Stomach (tissue), 9 donors: ENCODE measurements around the gene ZFR2. TPM values are rescaled to one million over a fixed set of nuclear protein-coding genes. Genes with fewer than 3 reads are reported as not detected.

Experiments used
- DNase-seq, 2 donors: peaks; one replicate each; pipeline versions ENCODE4 v3.0.0 to v3.0.0-alpha.2; 2013 to 2019
- H3K27ac ChIP-seq, 5 donors: fragments of 200-600 bp in 4 of 5; sonication (generic) in 4 of 5; one replicate each; pipeline ENCODE4 v1.5.1; 2013 to 2019; ENCODE audit warnings: mild to moderate bottlenecking in 1 of 5, moderate library complexity in 1 of 5
- H3K27me3 ChIP-seq, 3 donors: fragments of 200-600 bp; sonication (generic); one replicate each; pipeline ENCODE4 v1.5.1; 2017 to 2019; ENCODE audit warnings: mixed run types in 1 of 3
- H3K36me3 ChIP-seq, 4 donors: fragments of 200-600 bp; sonication (generic); 1 replicate in 3 of 4; 2 replicates in 1 of 4; pipeline ENCODE4 v1.5.1; 2016 to 2019
- H3K4me1 ChIP-seq, 4 donors: fragments of 200-600 bp; sonication (generic); one replicate each; pipeline ENCODE4 v1.5.1; 2016 to 2019
- H3K4me3 ChIP-seq, 4 donors: fragments of 200-600 bp; sonication (generic) in 3 of 4; one replicate each; pipeline ENCODE4 v1.5.1; 2016 to 2019; ENCODE audit warnings: mild to moderate bottlenecking in 1 of 4
- H3K9me3 ChIP-seq, 4 donors: fragments of 200-600 bp; sonication (generic); one replicate each; pipeline ENCODE4 v1.5.1; 2016 to 2019
- EP300 ChIP-seq: sonication (generic); formaldehyde crosslinking; IDR thresholded peaks from one replicate; pipeline ENCODE4 v1.6.1; 2017; ENCODE audit warnings: antibody characterized with exemption
- POLR2A ChIP-seq, 4 donors: fragments of 450-650 bp; IDR thresholded peaks; one replicate each; pipeline ENCODE4 v1.6.1; 2016; ENCODE audit warnings: antibody characterized with exemption in 4 of 4, control low read depth in 2 of 4, mild to moderate bottlenecking in 1 of 4, moderate library complexity in 1 of 4
- POLR2AphosphoS5 ChIP-seq, 3 donors: sonication (generic); formaldehyde crosslinking; IDR thresholded peaks; one replicate each; pipeline ENCODE4 v1.6.1; 2016; ENCODE audit warnings: antibody characterized with exemption in 3 of 3
- WGBS, 5 donors: extraction: QIAGEN DNeasy Blood & Tissue Kit in 3 of 5; methylation state at CpG; one replicate each; pipeline versions ENCODE4 v1.1.5 to v1.1.7; 2013 to 2018; 5-methylcytosine and 5-hydroxymethylcytosine counted together
- intact Hi-C: fragments of 100-400 bp; cut with DNase I; formaldehyde crosslinking; loops from one replicate; pipeline ENCODE4 v1.15.1; 2023; ENCODE audit warnings: low total_unique reads
- polyA plus RNA-seq, 3 donors: library from polyadenylated mRNA; stranded (reverse); fragments of 200-250 nt; gene quantifications; one replicate each; pipeline ENCODE4 v1.2.3, GENCODE V29; 2013
- total RNA-seq, 5 donors: library from RNA; depleted of rRNA; stranded (reverse); fragments of >200 nt; gene quantifications; one replicate each; pipeline versions ENCODE4 v1.1.0 to v1.2.3, GENCODE V29; 2014 to 2016
- TF ChIP-seq, protein P1 (sequence below), 7 experiments: fragments of 450-650 bp in 4 of 7; fragments of 200-600 bp in 3 of 7; sonication (generic) in 3 of 7; IDR thresholded peaks; one replicate each; pipeline ENCODE4 v1.5.1; 2016 to 2019; ENCODE audit warnings: antibody characterized with exemption in 7 of 7, control low read depth in 2 of 7, mild to moderate bottlenecking in 1 of 7
- donor health status: healthy with polysubstance abuse.
- donor health status: Bipolar disorder and iron deficiency.
- donor health status: healthy.

ZFR2 gene
- total and polyA plus RNA-seq, 8 donors = 0.10 to 0.29 TPM; not detected in 6

DNA sequence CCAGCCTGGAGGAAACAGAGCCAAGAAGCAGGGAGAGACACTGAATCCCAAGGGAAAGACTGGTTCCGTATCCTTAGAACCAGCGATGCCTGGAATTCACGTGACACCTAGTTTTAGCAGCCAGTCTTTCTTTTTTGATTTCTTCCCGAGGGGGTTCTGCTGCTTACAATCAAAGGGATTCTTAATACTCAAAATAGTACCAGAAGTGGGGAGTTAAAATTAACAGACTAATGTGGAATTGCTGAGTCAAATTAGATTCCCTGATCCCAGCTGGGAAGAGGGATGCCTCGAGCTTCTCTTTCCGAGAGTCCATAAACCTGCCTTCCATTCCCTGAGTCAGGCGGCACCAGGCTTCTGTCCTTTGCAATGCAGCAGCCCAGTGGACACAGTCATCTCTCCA is 77.9 kb downstream of the ZFR2 start:
- peaks cover 0 to 7% (median 2%) of the 10 kb centered on the region in 4 donors for H3K4me1 ChIP-seq
- peaks cover 0 to 8% (median 5%) of the 10 kb centered on the region in 4 donors for H3K9me3 ChIP-seq
- DNase-seq = no peak
- H3K4me3 ChIP-seq = no peak overlapping the region
- intact Hi-C loops = no loop called here
- no peak for TF ChIP-seq POLR2AphosphoS5 (IDR thresholded peaks at IDR 0.05)
- no peak for TF ChIP-seq POLR2A (IDR thresholded peaks at IDR 0.05)
- no peak for TF ChIP-seq EP300
- TF ChIP-seq, protein P1, sequence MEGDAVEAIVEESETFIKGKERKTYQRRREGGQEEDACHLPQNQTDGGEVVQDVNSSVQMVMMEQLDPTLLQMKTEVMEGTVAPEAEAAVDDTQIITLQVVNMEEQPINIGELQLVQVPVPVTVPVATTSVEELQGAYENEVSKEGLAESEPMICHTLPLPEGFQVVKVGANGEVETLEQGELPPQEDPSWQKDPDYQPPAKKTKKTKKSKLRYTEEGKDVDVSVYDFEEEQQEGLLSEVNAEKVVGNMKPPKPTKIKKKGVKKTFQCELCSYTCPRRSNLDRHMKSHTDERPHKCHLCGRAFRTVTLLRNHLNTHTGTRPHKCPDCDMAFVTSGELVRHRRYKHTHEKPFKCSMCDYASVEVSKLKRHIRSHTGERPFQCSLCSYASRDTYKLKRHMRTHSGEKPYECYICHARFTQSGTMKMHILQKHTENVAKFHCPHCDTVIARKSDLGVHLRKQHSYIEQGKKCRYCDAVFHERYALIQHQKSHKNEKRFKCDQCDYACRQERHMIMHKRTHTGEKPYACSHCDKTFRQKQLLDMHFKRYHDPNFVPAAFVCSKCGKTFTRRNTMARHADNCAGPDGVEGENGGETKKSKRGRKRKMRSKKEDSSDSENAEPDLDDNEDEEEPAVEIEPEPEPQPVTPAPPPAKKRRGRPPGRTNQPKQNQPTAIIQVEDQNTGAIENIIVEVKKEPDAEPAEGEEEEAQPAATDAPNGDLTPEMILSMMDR (IDR thresholded peaks at IDR 0.05) = no peak
- 67 to 91% (median 80%) methylated on average over 7 of the region's 7 CpGs for WGBS, 5 donors
- no peak overlapping the region for H3K27ac ChIP-seq
- H3K36me3 ChIP-seq = no peaks in the 10 kb centered on the region
- H3K27me3 ChIP-seq = peaks cover under 1 to 32% (median 7%) of the 10 kb centered on the region in 3 donors

DNA sequence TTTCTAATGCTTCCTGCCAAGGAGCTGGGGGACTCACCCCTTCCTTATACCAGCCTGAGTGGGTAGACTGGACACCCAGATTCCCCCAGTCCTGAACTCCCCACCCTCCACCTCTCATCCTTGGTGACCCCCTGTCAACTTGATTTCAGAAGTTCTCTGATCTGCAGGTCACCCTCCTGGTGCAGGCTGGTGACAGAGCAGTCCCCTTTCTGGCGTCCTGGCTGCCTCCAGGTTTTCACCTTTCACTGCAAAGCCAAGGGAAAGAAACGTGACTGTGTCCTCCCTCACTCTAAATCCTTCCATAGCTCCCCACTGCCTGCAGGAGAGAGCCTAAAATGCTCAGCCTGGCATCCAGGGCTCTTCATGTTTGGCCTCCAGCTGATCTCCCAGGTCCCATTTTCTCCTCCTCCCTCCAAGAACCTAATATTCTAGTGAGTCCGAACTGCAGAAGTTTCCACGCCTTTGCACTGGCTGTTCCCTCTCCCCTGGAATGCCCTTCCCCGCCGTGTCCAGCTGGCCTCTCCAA is 78.6 kb downstream of the ZFR2 start:
- Histone ChIP-seq H3K4me1 (peaks cover 0 to 13% (median 8%) of the 10 kb centered on the region in 4 donors), H3K4me3 (no peak overlapping the region), H3K9me3 (peaks cover 0 to 8% (median 4%) of the 10 kb centered on the region in 4 donors), H3K27ac (no peak overlapping the region), H3K36me3 (no peaks in the 10 kb centered on the region), H3K27me3 (peaks cover 7 to 39% (median 14%) of the 10 kb centered on the region in 3 donors)
- DNase-seq = no peak
- intact Hi-C loops = no loop called here
- TF ChIP-seq, protein P1 (IDR thresholded peaks at IDR 0.05) = no peak
- 62 to 74% (median 71%) methylated on average over 6 of the region's 6 CpGs for WGBS, 5 donors

DNA sequence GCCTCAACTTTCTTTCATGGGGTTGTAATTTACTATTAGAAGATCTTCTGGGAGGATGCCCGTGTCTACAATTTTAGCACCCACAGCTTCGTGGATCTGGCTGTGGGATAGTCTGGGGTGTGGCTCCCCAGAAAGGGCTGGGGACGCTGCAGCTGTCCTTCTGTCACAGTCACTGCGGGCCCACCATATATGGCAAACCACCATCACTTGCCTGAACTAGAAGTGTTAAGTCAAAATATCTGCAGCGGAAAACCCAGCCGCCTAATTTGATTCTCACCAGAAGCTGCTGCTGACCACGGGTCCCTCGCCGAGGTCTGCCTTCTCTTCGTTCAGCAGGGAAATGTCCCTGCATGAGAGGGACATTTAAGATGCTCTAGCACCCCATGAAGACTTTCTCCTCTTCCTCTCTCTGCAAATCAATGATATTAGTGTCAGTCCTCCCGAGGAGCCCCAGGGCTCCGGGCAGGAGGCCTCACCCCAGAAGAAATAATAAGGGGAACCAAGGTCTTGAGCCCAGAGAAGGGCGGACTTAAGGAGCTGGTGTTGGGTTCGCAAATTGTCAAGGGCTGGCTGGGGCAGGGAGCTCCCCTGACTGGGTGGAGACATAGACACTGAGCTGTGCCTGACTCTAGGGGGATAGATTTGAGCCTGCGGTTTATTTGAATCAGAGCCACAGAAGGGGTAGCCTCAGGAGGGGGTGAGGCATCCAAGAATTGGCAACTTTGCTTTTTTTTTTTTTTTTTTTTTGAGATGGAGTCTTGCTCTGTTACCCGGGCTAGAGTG is 79.7 kb downstream of the ZFR2 start:
- peak in 1 of 2 donors; percentile 1 for DNase-seq
- intact Hi-C loops = no loop called here
- no peak overlapping the region for H3K4me3 ChIP-seq
- WGBS, 5 donors = 38 to 53% (median 49%) methylated on average over 15 to 16 of the region's 16 CpGs
- no peak overlapping the region for H3K27ac ChIP-seq
- TF ChIP-seq POLR2A (IDR thresholded peaks at IDR 0.05) (no peak), POLR2AphosphoS5 (IDR thresholded peaks at IDR 0.05) (no peak)
- TF ChIP-seq, protein P1 (IDR thresholded peaks at IDR 0.05) = no peak
- H3K36me3 ChIP-seq = no peaks in the 10 kb centered on the region
- peaks cover 7 to 50% (median 25%) of the 10 kb centered on the region in 3 donors for H3K27me3 ChIP-seq
- H3K4me1 ChIP-seq = peaks cover 0 to 19% (median 12%) of the 10 kb centered on the region in 4 donors
- peaks cover 0 to 8% (median 4%) of the 10 kb centered on the region in 4 donors for H3K9me3 ChIP-seq

DNA sequence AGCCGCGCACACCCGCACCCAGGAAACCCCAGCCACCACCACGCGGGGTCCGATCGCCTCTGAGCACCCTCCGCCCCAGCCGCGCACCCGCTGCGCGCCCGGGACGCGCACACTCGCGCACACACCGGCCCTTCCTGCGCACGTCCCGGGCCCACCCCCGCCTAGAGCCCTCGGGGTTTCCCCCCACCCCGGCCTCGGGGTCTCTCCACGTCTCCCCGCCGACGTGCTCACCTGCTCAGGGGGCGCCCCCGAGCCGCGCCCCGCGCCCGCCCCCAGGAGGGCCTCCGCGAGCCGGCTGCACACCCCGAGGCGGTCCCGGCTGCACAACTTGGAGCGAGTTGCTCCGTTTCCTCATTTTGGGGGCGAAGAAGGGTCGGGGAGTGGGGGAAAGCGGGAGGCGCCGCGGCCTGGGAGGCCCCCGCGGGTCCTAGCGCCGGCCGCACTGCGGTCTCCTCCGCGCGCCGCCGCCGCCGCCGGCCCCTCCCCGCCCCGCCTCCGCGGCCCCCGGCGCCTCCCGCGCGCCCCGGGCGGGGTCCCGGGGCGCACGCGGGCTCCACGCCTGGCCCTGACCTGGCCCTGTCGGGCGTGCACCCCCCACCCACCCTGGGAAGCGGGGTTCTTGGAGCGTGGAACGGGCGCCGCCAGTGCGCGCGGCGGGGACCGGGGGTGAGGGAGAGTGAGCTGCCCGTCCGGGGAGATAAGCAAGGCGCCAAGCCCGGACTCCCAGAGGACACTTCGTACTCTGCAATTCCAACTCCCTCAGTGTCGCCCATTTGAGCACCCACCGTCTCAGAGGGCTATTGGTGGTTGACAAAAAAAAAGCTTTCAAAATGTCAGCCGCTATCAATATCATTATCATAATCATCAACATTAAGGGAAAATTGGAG is 82.7 kb downstream of the ZFR2 start, which contains the start of gene MATK:
MATK (minus strand) TSS at position 444 of the 887 bp plus-strand sequence. CDS start 1,246 bp downstream, outside the sequence.
- Histone ChIP-seq H3K27ac (peak within 1 kb of the TSS in 3 of 5 donors; percentile 29 to 64 (median 38)), H3K36me3 (peaks cover 0 to 12% (median 0%) of the 10 kb centered on the region in 4 donors), H3K27me3 (peaks cover 7 to 76% (median 34%) of the 10 kb centered on the region in 3 donors), H3K4me1 (peaks cover 0 to 19% (median 12%) of the 10 kb centered on the region in 4 donors), H3K4me3 (peak within 1 kb of the TSS; percentile 37 to 48 (median 43)), H3K9me3 (peaks cover 14 to 27% (median 22%) of the 10 kb centered on the region in 4 donors)
- peak in 1 of 2 donors; percentile 36 for DNase-seq
- TF ChIP-seq, protein P1 (IDR thresholded peaks at IDR 0.05) = no peak
- no peak for TF ChIP-seq POLR2AphosphoS5 (IDR thresholded peaks at IDR 0.05)
- intact Hi-C loops = no loop called here
- 5 to 13% (median 6%) methylated on average over 28 to 101 of the region's 101 CpGs for WGBS, 5 donors
